GM06990 (cell line): Measurements from ENCODE around the gene UMODL1.

Source experiments
- DNase-seq: peaks from one replicate; pipeline ENCODE4 v3.0.0-alpha.2; 2011; ENCODE audit not compliant: insufficient read length; ENCODE audit errors: extremely low read depth
- H3K27me3 ChIP-seq: replicated peaks from 2 replicates; pipeline ENCODE4 v1.6.0; 2011; ENCODE audit warnings: low read length; ENCODE audit not compliant: control insufficient read depth, insufficient read depth
- H3K36me3 ChIP-seq: 2 replicates; pipeline ENCODE4 v1.5.1; 2011; ENCODE audit warnings: low read length; ENCODE audit not compliant: control insufficient read depth, insufficient read depth
- H3K4me3 ChIP-seq: replicated peaks from 2 replicates; pipeline ENCODE4 v1.5.1; 2011; ENCODE audit warnings: low read depth, mild to moderate bottlenecking, control low read depth, low read length
- TF ChIP-seq, protein P1 (sequence below): IDR thresholded peaks from 2 replicates; pipeline ENCODE4 v1.5.1; 2011; ENCODE audit warnings: low read length, control low read depth, mild to moderate bottlenecking, inconsistent platforms; ENCODE audit not compliant: insufficient read depth, poor library complexity, severe bottlenecking

Gene UMODL1

DNA sequence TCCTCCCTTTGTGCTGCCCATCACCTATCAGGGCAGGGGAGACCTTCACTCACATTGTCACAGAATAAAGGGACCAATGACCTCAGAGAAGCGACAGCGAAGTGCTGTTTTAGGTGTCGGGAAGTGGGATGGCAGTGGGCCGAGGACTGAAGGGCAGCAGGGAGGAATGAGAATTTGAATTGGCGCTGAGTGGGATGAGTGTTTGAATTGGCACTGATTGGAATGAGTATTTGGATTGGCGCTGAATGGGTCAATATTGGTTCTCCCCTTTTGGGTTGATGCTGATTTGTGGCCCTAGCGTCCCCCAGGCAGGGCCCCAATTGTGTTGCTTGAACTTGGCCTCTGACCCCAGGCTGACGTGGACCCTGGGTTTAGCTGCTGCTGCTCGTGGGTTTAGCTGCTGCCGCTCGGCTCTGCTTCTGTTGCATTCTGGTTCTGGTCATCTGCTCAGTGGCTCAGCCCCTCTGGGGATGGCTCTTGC lies 12.4 kb upstream of the UMODL1 start:
- TF ChIP-seq, protein P1, sequence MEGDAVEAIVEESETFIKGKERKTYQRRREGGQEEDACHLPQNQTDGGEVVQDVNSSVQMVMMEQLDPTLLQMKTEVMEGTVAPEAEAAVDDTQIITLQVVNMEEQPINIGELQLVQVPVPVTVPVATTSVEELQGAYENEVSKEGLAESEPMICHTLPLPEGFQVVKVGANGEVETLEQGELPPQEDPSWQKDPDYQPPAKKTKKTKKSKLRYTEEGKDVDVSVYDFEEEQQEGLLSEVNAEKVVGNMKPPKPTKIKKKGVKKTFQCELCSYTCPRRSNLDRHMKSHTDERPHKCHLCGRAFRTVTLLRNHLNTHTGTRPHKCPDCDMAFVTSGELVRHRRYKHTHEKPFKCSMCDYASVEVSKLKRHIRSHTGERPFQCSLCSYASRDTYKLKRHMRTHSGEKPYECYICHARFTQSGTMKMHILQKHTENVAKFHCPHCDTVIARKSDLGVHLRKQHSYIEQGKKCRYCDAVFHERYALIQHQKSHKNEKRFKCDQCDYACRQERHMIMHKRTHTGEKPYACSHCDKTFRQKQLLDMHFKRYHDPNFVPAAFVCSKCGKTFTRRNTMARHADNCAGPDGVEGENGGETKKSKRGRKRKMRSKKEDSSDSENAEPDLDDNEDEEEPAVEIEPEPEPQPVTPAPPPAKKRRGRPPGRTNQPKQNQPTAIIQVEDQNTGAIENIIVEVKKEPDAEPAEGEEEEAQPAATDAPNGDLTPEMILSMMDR: no peak
- no peaks in the 10 kb centered on the region for H3K36me3 ChIP-seq
- no peak for DNase-seq
- no peaks in the 10 kb centered on the region for H3K27me3 ChIP-seq
- H3K4me3 ChIP-seq: no peak overlapping the region

DNA sequence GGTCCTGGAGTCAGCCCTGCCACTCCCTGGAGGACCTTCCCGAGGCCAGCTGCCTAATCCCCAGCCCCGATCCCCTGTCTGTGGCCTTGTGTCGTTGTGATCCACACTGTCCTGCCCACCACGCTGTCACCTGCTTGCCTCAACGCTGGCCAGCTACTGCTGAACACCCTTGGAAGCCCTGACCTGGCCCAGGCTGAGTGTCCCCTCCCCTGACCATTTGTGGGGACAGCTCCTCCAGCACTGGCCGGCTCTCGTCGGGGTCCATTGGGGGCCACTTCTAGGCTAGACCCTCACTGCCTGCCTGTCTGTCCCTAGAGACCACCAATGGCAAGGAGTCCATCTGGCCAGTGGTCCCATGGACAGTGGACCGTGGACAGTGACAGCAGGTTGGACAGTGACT lies 12.0 kb upstream of the UMODL1 start:
- H3K27me3 ChIP-seq: no peaks in the 10 kb centered on the region
- H3K36me3 ChIP-seq: no peaks in the 10 kb centered on the region
- no peak for DNase-seq
- TF ChIP-seq, protein P1: no peak
- no peak overlapping the region for H3K4me3 ChIP-seq

DNA sequence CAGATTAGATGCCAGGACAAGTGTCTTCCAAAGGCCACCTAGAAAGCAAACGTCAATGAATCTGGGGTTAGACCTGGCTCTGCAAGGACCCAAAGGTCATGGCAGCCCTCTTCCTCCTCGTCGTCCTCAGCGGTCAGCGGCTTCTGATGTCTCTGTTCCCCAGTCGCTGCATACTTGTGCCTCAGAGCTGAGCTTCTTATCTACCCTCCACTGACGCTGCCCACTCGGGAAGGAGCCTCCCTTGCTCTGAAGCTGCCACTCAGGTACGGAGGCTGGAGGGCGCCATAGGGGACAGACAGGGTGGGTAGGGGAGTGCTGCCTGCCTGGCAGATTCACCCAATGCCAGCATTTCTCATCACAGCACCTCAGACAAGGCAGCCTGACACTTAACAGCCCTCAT lies 11.4 kb upstream of the UMODL1 start:
- Histone ChIP-seq H3K4me3 (no peak overlapping the region), H3K27me3 (no peaks in the 10 kb centered on the region), H3K36me3 (no peaks in the 10 kb centered on the region)
- no peak for DNase-seq
- TF ChIP-seq, protein P1: no peak

DNA sequence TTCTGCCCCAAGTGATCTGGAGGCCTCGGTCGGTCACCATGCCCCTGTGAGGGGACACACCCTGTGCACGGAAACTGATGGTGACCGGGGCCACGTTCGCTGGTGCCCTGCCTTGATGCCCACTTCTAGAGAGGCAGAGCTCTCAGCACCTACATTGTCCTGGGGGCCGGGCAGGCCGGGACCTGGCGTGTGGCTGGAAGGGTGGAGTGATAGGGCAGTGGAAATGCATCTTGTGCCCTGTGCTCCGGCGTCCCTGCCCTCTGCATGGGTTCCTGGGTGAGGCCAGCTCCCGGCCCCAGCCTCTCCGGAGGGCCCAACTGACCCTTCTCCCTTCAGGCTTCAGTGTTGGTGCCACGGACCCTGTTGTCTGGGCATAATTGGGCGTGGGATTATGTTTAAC lies 11.0 kb upstream of the UMODL1 start:
- DNase-seq: no peak
- Histone ChIP-seq H3K36me3 (no peaks in the 10 kb centered on the region), H3K4me3 (no peak overlapping the region), H3K27me3 (no peaks in the 10 kb centered on the region)
- TF ChIP-seq, protein P1: no peak

DNA sequence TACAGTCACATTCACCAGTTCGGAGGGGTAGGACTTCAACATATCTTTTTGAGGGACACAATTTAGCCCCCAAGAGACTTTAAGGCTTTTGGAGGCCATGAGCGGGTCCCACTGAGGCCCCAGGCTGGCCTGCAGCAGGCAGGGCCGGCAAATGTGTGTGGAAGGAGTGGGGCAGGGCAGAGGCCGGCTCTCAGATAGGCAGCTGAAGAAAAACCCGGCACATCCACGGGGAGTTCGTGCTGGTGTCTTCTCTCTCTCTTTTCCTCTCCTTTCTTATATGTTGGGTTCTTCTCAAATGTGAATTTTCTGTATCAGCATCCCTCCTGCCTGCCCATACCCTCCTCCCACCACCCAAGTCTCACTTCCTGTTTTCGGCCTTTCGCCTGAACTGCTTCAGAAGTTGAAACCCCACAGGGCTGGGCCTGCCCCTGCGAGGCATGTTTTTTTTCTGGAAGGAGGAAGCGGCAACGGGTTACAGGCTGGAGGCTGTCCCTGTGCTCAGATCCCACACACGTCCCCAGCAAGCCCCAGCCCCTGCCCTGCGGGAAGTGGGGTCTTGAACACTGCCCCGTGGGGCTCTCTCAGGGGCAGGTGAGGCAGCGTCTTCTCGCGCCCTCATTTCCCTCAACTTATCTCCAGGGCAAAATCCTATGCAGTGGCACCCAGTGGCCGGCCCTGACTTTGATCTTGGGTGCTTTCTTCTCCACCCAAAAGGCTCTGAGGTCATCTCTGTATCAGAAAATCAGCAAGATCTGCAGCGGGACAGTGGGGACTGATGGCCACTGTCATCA lies 9.7 kb upstream of the UMODL1 start:
- peak; percentile 79 for DNase-seq
- Histone ChIP-seq H3K4me3 (peak overlapping the region; percentile 18), H3K36me3 (no peaks in the 10 kb centered on the region), H3K27me3 (no peaks in the 10 kb centered on the region)
- TF ChIP-seq, protein P1: no peak

DNA sequence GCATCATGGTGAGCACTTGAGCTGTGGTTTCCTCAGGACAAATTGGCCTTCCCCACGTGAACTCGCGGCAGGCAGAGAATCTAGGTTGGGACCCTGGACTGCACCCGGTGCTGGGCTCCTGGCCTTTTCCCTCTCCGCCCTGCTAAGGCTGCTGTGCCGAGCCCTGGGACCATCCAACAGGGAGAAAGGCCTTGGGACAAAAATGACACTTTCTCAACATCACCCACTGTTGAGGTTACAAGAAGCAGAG lies 9.2 kb upstream of the UMODL1 start:
- no peaks in the 10 kb centered on the region for H3K27me3 ChIP-seq
- no peak for DNase-seq
- TF ChIP-seq, protein P1: no peak
- H3K4me3 ChIP-seq: peak overlapping the region; percentile 18
- no peaks in the 10 kb centered on the region for H3K36me3 ChIP-seq
